HG03066 (cell line): ENCODE measurements around the gene CHEK2.
"Not testable (repeated sequence)": the region's sequence is repeated elsewhere in the genome, so short reads cannot be mapped to it uniquely, and the experiment has no call there.

Source experiments
- ATAC-seq: cut with Tn5 transposase; IDR thresholded peaks from one replicate; pipeline ENCODE4 v1.9.1; 2021; ENCODE audit warnings: low read depth; ENCODE audit not compliant: unreplicated experiment

CHEK2 gene

GRCh38 chr22:28743852-28744251 is 2.2 kb upstream of the CHEK2 start:
- no peak for ATAC-seq

- no peak for ATAC-seq
Observed at GRCh38 chr22:28742562-28742962, 942 bp upstream of the CHEK2 start.

- no peak for ATAC-seq
Observed at GRCh38 chr22:28741200-28741784, 328 bp downstream of the CHEK2 start.

- not testable (repeated sequence) for ATAC-seq
Observed at GRCh38 chr22:28738876-28739275, 2.7 kb downstream of the CHEK2 start.

GRCh38 chr22:28737701-28738100 is 3.9 kb downstream of the CHEK2 start:
- ATAC-seq: no peak

GRCh38 chr22:28736301-28737155 is 5.1 kb downstream of the CHEK2 start:
- ATAC-seq: no peak

- no peak for ATAC-seq
Observed at GRCh38 chr22:28734393-28734792, 7.2 kb downstream of the CHEK2 start.

GRCh38 chr22:28730179-28730578 is 11.4 kb downstream of the CHEK2 start:
- no peak for ATAC-seq

- ATAC-seq: no peak
Observed at GRCh38 chr22:28728621-28729313, 12.9 kb downstream of the CHEK2 start.

- ATAC-seq: no peak
Observed at GRCh38 chr22:28728002-28728401, 13.6 kb downstream of the CHEK2 start.

GRCh38 chr22:28718044-28718443 is 23.6 kb downstream of the CHEK2 start:
- no peak for ATAC-seq

- no peak for ATAC-seq
Observed at GRCh38 chr22:28716686-28717085, 24.9 kb downstream of the CHEK2 start.

- ATAC-seq: no peak
Observed at GRCh38 chr22:28715611-28716010, 26.0 kb downstream of the CHEK2 start.

GRCh38 chr22:28714043-28714628 is 27.5 kb downstream of the CHEK2 start:
- ATAC-seq: no peak

GRCh38 chr22:28711820-28712777 is 29.5 kb downstream of the CHEK2 start:
- no peak for ATAC-seq

GRCh38 chr22:28711341-28711740 is 30.3 kb downstream of the CHEK2 start:
- no peak for ATAC-seq

- ATAC-seq: no peak
Observed at GRCh38 chr22:28710576-28711191, 30.9 kb downstream of the CHEK2 start.

- no peak for ATAC-seq
Observed at GRCh38 chr22:28710107-28710506, 31.5 kb downstream of the CHEK2 start.

- no peak for ATAC-seq
Observed at GRCh38 chr22:28706845-28707244, 34.8 kb downstream of the CHEK2 start.

GRCh38 chr22:28703436-28703835 is 38.2 kb downstream of the CHEK2 start:
- no peak for ATAC-seq
